Kidney (tissue), 14 donors: ENCODE results near the gene DCPS. TPM values are rescaled to one million over a fixed set of nuclear protein-coding genes. Genes with fewer than 3 reads are reported as not detected.
A peak's percentile ranks its signal among the peaks of the same experiment; 100 is the strongest.
"Not testable (repeated sequence)": the region's sequence is repeated elsewhere in the genome, so short reads cannot be mapped to it uniquely, and the experiment has no call there.

ENCODE experiments used
- DNase-seq, 5 donors: peaks; one replicate each; pipeline ENCODE4 v3.0.0-alpha.2; 2013 to 2020
- FAIRE-seq: peaks from 2 replicates; lab custom pipeline; 2012; peaks lifted over from hg19 to GRCh38; lab: Jason Lieb, UNC
- H3K27ac ChIP-seq, 2 donors: one replicate each; pipeline ENCODE4 v1.7.0; 2013; ENCODE audit warnings: low read depth in 2 of 2, low read length in 2 of 2, inconsistent platforms in 1 of 2
- H3K27me3 ChIP-seq: one replicate; pipeline ENCODE4 v1.7.1; 2013; ENCODE audit warnings: low read length, inconsistent platforms; ENCODE audit not compliant: control insufficient read depth, insufficient read depth
- H3K36me3 ChIP-seq, 3 donors: one replicate each; pipeline versions ENCODE4 v1.7.0 to v1.7.1; 2013; ENCODE audit warnings: low read length in 3 of 3, control low read depth in 1 of 3, inconsistent platforms in 1 of 3; ENCODE audit not compliant: insufficient read depth in 3 of 3, control insufficient read depth in 2 of 3
- H3K4me1 ChIP-seq, 3 donors: one replicate each; pipeline versions ENCODE4 v1.7.0 to v1.7.1; 2013; ENCODE audit warnings: low read length in 3 of 3, inconsistent platforms in 1 of 3, low read depth in 1 of 3; ENCODE audit not compliant: control insufficient read depth in 2 of 3, insufficient read depth in 2 of 3
- H3K4me3 ChIP-seq, 3 donors: one replicate each; pipeline versions ENCODE4 v1.7.0 to v1.8.1; 2013; ENCODE audit warnings: low read length in 3 of 3, control low read depth in 1 of 3, inconsistent platforms in 1 of 3
- H3K9ac ChIP-seq, 3 donors: one replicate each; pipeline versions ENCODE4 v1.7.0 to v1.7.1; 2013; ENCODE audit warnings: low read length in 3 of 3, control low read depth in 1 of 3, inconsistent platforms in 1 of 3
- H3K9me3 ChIP-seq, 3 donors: one replicate each; pipeline versions ENCODE4 v1.7.0 to v1.7.1; 2013; ENCODE audit warnings: low read length in 3 of 3, control low read depth in 1 of 3, inconsistent platforms in 1 of 3; ENCODE audit not compliant: control insufficient read depth in 2 of 3, insufficient read depth in 1 of 3
- intact Hi-C: fragments of 100-400 bp; cut with DNase I; formaldehyde crosslinking; loops from one replicate; pipeline ENCODE4 v1.11.1; 2022
- polyA plus RNA-seq: library from polyadenylated mRNA; stranded (reverse); fragments of 350-450 nt; fragmentation: Illumina TruSeq; extraction: RNeasy Lipid Tissue Mini Kit (QIAGEN cat#74804); gene quantifications from one replicate; pipeline ENCODE4 v1.2.3, GENCODE V29; 2014; ENCODE audit warnings: low read depth, low replicate concordance; ENCODE audit not compliant: insufficient read depth
- total RNA-seq: library from RNA; stranded (reverse); fragmentation: NEBNext Ultra II Directional; extraction: Animal tissue kit (Norgen Biotek cat#: 25700); gene quantifications from one replicate; pipeline ENCODE4 v1.2.1, GENCODE V29; 2021
- TF ChIP-seq, protein P1 (sequence below): IDR thresholded peaks from 3 replicates; pipeline ENCODE4 v1.5.1; 2012; ENCODE audit warnings: mild to moderate bottlenecking, moderate library complexity, borderline replicate concordance; ENCODE audit not compliant: insufficient read depth; ENCODE audit errors: extremely low read depth
- donor health status: control.
- donor health status: control.
- donor health status: control.
- donor health status: control.
- donor health status: control.
- donor health status: DM: yes; HTN: yes; CAD: no.
- donor health status: Normal renal cell carcinoma (clear cell type).

Gene DCPS
- total and polyA plus RNA-seq, 2 donors from 2014 or later: 23.9 to 24.2 TPM

DNA sequence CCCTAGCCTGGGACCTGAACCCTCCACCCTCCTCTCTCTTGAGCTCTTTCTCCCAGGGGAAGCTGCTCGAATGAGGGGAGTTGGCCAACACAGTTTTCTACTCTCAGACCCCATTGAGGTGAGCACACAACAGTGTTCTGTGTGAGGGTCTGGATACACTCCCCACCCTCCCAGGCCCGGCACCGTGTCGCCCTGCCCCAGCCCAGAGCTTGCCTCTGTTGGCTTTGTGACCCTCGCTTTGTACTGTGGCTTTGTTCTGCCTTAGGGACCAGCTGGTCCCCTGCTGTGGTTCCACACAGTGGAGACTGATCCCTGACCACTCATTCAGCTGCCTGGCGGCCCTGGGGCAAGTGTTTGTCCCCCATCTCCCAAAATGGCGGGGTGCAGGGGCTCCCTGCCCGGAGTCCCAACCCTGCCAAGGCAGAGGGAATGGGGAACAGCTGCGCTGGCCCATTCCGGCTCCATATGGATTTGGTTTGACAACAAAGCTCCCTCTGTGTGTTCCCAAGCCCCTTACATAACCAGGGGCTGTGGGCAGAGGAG is 59.9 kb downstream of the DCPS start:
- Histone ChIP-seq H3K36me3 (no peaks in the 10 kb centered on the region), H3K9ac (no peak overlapping the region), H3K27me3 (no peaks in the 10 kb centered on the region), H3K4me3 (no peak overlapping the region), H3K4me1 (peaks cover 0 to 13% (median 5%) of the 10 kb centered on the region in 3 donors), H3K9me3 (no peaks in the 10 kb centered on the region), H3K27ac (no peak overlapping the region)
- TF ChIP-seq, protein P1, sequence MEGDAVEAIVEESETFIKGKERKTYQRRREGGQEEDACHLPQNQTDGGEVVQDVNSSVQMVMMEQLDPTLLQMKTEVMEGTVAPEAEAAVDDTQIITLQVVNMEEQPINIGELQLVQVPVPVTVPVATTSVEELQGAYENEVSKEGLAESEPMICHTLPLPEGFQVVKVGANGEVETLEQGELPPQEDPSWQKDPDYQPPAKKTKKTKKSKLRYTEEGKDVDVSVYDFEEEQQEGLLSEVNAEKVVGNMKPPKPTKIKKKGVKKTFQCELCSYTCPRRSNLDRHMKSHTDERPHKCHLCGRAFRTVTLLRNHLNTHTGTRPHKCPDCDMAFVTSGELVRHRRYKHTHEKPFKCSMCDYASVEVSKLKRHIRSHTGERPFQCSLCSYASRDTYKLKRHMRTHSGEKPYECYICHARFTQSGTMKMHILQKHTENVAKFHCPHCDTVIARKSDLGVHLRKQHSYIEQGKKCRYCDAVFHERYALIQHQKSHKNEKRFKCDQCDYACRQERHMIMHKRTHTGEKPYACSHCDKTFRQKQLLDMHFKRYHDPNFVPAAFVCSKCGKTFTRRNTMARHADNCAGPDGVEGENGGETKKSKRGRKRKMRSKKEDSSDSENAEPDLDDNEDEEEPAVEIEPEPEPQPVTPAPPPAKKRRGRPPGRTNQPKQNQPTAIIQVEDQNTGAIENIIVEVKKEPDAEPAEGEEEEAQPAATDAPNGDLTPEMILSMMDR: no peak
- FAIRE-seq (no peak), DNase-seq (peak in 1 of 5 donors; percentile 35)
- intact Hi-C loops: no loop called here

DNA sequence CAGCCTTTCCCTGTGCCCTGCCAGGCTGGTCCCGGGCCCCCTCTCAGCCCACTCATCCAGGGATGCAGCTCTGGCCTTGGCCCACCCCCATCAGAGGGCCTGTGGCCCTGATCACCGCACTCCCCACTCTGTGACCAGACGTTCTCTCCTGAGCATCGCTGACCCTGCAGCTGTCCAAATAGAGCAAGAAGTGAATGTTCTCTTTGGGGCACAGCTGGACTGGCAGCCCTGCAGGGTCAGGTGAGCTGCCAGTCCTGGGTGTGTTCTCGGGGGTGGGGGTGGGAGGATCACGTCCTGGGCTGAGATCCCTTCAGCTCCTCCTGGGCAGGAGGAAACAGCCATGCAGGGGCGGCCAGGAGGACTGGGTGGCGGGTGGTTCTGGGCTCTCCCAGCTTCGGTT is 60.9 kb downstream of the DCPS start:
- DNase-seq, FAIRE-seq, H3K9ac ChIP-seq, H3K27ac ChIP-seq, H3K27me3 ChIP-seq, H3K9me3 ChIP-seq, H3K36me3 ChIP-seq, H3K4me3 ChIP-seq, intact Hi-C loops: not testable (repeated sequence)
- peaks cover 0 to 10% (median 5%) of the 10 kb centered on the region in 3 donors for H3K4me1 ChIP-seq

DNA sequence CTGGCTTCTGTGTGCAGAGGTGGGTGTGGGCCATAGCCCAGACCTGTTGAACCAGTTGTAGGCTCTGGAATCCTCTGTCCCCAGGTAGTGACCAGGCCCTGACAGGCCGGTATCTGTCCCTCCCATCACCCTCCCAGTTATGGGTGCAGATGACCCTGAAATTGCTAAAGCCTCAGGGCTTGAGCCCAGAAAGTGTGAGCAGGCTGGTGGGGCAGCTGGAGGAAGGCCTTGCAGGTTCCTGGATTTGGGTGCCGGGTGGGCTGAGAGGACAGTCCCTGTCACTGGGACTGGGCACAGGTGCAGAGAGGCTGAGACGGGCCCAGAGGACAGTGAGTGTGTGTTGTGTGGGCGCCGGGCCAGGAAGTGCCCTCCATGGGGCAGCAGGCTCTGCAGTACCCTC is 61.6 kb downstream of the DCPS start:
- DNase-seq, H3K36me3 ChIP-seq, H3K27ac ChIP-seq, H3K9me3 ChIP-seq, H3K4me3 ChIP-seq, H3K4me1 ChIP-seq, FAIRE-seq, H3K9ac ChIP-seq, H3K27me3 ChIP-seq, intact Hi-C loops: not testable (repeated sequence)

GRCh38 chr11:126366064-126366822 is 62.4 kb downstream of the DCPS start:
- H3K4me1 ChIP-seq: peaks cover 0 to 6% (median 0%) of the 10 kb centered on the region in 3 donors
- intact Hi-C loops: no loop called here
- H3K9me3 ChIP-seq: no peaks in the 10 kb centered on the region
- DNase-seq (peak; percentile 69 to 82 (median 76)), FAIRE-seq (no peak)
- no peak overlapping the region for H3K27ac ChIP-seq
- no peak overlapping the region for H3K9ac ChIP-seq
- H3K4me3 ChIP-seq: no peak overlapping the region
- no peaks in the 10 kb centered on the region for H3K36me3 ChIP-seq
- TF ChIP-seq, protein P1: no peak
- H3K27me3 ChIP-seq: no peaks in the 10 kb centered on the region

GRCh38 chr11:126366823-126367654 is 63.2 kb downstream of the DCPS start:
- H3K4me1 ChIP-seq, H3K27ac ChIP-seq, H3K36me3 ChIP-seq, H3K9ac ChIP-seq, H3K4me3 ChIP-seq, H3K9me3 ChIP-seq, H3K27me3 ChIP-seq, intact Hi-C loops, FAIRE-seq, DNase-seq: not testable (repeated sequence)

DNA sequence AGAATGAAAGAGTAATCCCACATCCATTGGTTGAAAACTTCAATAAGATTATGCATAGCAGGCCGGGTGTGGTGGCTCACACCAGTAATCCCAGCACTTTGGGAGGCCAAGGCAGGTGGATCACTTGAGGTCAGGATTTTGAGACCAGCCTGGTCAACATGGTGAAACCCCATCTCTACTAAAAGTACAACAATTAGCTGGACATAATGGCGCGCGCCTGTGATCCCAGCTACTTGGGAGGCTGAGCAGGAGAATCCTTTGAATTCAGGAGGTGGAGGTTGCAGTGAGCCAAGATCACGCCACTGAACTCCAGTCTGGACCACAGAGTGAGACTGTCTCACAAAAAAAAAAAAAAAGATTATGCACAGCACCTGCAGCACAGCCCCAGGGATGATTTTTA is 63.9 kb downstream of the DCPS start:
- intact Hi-C loops, H3K27me3 ChIP-seq, H3K27ac ChIP-seq, H3K36me3 ChIP-seq, H3K4me1 ChIP-seq, H3K4me3 ChIP-seq, DNase-seq, H3K9ac ChIP-seq, FAIRE-seq, H3K9me3 ChIP-seq: not testable (repeated sequence)
